ENCODE measurements around the gene PFKFB2.

DNA sequence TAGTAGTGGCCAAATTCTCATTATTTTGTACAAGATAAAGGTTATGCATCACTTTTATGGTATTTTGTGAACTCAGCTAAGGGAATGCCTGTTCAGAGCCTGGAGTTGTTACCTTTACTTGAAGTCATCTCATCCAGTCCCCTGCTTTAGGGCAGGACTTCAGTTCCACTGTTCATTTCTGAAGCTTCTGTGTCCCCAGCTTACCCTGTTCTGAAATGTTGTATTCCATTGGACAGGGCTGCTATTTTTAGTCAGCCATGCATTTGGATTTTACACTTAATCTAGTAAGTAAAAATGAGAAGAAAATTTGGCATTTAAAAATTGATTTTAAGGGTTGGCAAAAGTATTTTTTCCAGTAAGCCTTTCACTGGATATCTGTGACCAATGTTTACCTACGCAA is 23.9 kb downstream of the PFKFB2 start:
- TF ChIP-seq ZNF274 (IDR thresholded peaks at IDR 0.05; ENCODE audit: low read depth, low read length): no peak
- no peak for TF ChIP-seq YY1 (IDR thresholded peaks at IDR 0.05; ENCODE audit: insufficient read depth, insufficient read length)
- TF ChIP-seq SUZ12 (IDR thresholded peaks at IDR 0.05; ENCODE audit: extremely low read depth, insufficient read depth, insufficient read length): no peak

Data from NT2/D1 (cell line).